Panc1 (cell line): ENCODE results near the gene TIMM17A.

ENCODE experiments used
- CTCF ChIP-seq: fragments of 450-650 bp; IDR thresholded peaks from 2 replicates; pipeline ENCODE4 v1.5.1; 2017; ENCODE audit warnings: mild to moderate bottlenecking
- REST ChIP-seq, 2 experiments: IDR thresholded peaks; 2 replicates each; pipeline ENCODE4 v1.6.1; 2011 to 2012; ENCODE audit warnings: low read depth in 2 of 2, control low read depth in 1 of 2, low read length in 1 of 2, mild to moderate bottlenecking in 1 of 2, moderate library complexity in 1 of 2; ENCODE audit not compliant: insufficient read depth in 1 of 2

- TF ChIP-seq CTCF (no peak), REST (IDR thresholded peaks at IDR 0.05; ENCODE audit: insufficient read depth in 1 of 2, low read depth in 2 of 2, low read length in 1 of 2) (no peak)
Measured at GRCh38 chr1:201947697-201948008, 7.7 kb upstream of the TIMM17A start.
